ENCODE data around the gene AGR3.
"Not testable (repeated sequence)": the region's sequence is repeated elsewhere in the genome, so short reads cannot be mapped to it uniquely, and the experiment has no call there.

The AGR3 gene

DNA sequence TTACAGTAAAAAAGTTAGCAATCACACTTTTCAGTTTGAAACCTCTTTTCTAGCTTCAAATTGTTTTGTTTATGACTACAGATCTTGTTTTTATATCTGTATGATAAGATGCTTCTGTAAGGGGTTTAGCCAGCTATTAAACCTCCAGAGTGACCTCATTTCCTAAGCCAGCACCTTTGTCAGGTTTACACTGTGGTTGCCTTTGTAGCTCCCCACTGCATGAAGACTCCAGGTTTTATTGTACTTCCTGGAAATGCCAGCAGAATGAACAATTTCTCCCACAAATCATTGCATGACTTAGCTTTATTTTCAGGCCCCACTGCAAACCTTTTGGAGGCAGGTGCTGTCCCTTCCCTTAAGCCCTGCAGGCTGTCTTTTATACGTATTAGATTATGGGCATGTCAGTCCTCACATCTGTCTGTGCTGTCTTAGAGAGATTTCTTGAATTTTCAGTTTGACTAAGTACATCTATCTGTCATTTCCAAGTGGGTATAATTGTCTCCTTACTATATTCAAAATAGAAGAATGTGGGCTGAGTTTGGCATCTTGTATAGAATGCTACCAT lies 8.2 kb upstream of the AGR3 start:
- no peak for DNase-seq

DNA sequence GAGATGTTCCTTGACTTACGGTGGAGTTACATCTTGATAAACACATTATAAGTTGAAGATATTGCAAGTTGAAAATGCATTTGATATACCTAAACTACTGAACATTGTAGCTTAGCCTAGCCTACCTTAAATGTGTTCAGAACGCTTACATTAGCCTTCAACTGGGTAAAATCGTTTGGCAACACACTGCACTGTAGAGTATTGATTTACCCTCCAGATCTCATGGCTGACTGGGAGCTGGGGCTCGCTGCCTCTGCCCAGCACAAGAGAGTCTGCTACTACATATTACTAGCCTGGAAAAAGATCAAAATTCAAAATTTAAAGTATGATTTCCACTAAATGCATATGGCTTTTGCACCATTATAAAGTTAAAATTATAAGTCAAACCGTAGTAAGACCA lies 7.5 kb upstream of the AGR3 start:
- no peak for DNase-seq

DNA sequence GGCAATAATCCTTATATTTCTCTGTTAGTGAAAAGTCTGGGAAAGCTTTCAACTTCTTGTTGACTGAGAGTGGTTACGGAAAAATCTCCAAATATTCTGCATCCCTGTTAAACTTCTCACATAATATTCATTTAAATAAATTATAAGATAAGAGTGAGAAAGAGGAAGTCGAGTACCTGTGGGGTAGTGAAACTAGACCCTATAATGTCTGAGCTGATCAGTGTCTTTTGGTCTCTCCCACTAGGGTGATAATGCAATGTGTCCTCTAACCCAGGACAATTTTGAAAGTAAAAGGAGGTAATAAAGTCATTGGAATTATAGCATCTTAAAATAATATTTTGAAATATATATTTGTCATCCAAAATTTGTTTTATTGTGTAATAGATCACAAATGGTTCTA lies 2.1 kb upstream of the AGR3 start:
- DNase-seq: no peak

DNA sequence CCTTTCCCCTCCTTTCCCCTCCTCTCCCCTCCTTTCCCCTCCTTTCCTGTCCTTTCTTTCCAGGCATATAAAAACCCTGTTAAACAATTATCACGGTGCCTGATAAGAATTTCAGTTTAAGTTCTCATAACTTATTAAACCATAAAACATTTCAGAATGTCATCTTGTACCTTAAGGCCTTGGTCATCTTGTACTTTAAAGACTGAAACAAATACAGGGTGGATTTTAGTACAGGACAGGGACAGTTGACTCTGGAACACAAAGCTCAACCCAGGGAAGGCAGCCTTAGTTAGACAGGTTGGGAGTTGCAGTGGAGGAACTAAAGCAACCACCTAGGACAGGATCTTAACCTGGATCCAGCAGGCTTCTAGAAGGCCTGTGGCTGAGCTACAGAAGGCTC lies 1.2 kb downstream of the AGR3 start:
- no peak for DNase-seq

DNA sequence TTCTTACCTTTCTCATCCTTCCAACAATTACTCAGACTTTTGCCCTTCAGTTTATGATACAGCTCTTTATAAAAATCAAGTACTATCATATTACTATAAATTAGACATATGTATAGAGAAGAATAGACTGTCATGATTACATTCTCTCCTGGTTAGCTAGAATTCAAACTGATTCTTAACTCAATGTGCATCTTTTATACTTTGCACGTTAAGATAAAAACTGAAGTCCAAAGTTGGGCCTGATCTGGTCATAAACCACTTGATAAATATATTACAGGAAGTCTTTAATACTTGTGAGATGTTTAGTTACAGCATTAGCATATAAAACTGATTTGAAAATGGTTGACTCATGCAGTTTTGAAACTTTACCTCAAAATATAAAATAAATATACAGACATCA lies 2.6 kb downstream of the AGR3 start:
- no peak for DNase-seq

DNA sequence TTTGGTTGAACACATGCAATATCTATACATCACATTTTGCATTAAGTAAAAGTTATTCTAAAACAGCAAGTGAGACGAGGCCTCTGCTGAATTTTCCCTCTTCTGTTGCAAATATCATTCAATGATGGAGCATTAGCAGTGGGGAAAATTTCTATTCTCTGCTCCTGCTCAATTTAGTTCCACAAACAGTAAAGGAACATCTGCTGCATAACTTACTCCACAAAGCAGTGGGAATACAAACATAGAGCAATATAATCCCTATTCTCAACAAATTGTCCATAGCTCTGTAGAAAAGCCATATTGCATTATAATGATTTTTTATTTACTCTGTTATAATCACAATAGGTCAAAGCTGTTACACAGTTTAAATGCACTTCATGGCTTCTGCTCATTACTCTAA lies 5.9 kb downstream of the AGR3 start:
- DNase-seq: no peak

DNA sequence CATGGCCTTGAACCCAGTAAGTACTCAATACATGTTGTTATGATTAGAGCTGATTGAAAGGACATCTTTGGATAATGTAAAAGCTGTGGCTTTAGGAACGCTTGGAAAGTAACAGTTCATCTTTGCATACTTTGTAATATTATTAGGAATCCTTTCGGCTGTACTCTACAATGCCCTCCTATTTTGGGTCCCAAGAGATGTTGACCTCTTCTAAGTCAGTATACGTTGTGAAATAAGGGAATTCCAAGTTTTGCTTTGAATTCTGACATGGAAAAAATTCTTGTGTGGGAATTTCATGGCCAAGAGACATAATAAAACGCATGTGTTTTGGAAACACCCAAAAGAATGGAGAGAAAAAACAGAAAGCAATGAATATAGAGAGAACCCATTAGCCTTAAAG lies 7.7 kb downstream of the AGR3 start:
- no peak for DNase-seq

DNA sequence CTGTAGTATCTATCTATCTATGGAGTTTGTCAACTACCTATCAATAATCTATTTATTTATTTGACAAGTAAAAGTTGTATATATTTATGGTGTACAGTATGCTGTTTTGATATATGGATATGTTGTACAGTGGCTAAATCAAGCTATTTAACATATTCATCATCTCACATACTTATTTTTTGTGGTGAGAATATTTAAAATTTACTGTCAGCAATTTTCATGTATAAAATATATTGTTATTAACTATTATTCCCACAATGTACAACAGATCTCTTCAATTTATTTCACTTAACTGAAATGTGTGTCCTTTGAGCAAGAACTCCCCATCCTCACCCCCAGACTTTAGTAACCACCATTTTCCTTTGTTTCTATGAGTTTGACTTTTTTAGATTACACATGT lies 14.5 kb downstream of the AGR3 start:
- DNase-seq: no peak

DNA sequence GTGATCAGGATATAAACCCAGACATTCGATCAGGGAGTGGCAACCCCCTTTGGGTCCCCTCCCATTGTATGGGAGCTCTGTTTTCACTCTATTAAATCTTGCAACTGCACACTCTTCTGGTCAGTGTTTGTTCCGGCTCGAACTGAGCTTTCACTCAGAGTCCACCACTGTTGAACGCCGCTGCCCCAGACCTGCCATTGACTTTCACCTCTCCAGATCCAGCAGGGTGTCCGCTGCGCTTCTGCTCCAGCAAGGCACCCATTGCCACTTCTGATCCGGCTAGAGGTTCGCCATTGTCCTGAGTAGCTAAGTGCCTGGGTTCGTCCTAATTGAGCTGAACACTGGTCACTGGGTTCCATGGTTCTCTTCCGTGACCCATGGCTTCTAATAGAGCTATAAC lies 28.6 kb downstream of the AGR3 start:
- not testable (repeated sequence) for DNase-seq

DNA sequence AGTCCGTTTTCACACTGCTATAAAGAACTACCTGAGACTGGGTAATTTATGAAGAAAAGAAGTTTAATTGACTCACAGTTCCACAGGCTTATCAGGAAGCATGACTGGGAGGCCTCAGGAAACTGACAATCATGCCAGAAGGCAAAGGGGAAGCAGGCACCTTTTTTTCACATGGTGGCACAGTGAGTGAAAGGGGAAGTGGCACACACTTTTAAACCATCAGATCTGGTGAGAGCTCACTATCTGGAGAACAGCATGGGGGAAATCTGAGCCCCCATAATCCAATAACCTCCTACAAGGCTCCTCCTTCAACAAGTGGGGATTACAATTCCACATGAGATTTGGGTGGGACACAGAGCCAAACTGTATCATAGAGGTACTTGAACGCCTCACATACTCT lies 30.0 kb downstream of the AGR3 start:
- DNase-seq: no peak

DNA sequence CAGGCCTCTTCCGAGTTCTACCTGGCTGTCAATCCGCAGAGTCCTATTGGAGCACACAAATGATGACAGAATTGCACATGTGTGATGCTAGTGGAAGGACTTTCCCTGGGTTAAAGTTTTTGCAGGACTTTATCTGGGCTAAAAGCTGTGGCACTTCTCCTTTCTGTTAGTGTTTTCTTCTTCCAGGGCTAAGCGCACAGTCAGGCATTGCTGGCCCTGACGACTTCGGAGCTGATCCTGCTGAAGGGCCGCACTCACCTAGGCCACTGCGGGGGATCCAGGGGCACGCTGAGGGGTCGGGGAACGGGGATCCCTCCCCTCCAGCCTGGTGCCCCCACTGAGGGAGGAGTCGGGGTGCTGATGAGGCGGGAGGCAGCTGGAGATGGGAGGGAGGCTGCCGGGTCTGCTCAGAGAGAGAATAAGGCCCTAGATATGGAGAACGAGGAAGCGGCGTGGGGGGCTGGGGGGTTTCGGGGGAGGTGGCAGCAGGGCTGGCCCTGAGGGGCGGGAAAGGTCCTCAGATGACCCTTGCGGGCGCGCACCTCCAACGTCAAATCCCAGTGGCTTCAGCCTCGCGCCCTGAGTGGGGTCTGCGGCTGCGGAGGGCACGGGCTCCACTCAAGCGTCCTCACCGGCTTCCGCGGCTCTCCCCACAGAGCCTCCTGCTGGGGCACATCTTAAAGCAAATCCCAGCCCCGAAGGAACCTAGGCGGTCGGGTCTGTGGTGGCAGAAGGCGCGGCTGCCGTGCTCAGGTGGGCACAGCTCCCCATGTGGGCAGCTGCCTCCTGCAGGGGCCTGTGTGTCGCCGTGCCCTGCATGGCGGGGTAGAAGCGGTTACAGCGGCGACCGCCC lies 30.9 kb downstream of the AGR3 start:
- DNase-seq: no peak

DNA sequence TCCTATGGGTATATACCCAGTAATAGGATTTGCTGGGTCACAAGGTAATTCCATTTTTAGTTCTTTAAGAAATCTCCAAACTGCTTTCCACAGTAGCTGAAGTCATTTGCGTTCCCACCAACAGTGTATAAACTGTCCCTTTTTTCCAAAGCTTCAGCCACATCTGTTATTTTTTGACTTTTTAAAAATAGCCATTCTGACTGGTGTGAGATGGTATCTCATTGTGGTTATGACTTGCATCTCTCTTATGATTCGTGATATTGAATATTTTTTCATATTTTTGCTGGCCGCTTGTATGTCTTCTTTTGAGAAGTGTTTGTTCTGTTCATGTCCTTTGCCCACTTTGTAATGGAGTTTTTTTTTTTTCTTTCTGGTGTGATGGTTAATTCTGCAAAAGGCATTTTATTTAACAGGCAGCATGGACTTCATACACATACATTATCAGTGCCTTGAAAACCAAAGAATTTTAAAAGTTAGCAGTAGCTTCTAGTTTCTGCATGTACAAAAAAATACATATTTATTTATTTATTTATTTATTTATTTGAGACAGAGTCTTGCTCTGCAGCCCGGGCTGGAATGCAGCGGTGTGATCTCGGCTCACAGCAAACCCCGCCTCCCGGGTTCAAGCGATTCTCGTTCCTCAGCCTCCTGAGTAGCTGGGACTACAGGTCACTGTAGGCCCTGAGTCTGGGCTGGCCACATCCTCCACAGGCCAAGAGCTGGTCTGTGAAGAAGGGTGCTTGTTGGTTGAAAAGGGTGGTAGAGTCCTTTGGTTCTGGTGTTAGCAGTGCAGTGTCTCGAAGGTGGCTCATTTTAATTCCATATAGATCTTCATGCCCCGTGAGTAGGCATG lies 32.3 kb downstream of the AGR3 start:
- DNase-seq: no peak

DNA sequence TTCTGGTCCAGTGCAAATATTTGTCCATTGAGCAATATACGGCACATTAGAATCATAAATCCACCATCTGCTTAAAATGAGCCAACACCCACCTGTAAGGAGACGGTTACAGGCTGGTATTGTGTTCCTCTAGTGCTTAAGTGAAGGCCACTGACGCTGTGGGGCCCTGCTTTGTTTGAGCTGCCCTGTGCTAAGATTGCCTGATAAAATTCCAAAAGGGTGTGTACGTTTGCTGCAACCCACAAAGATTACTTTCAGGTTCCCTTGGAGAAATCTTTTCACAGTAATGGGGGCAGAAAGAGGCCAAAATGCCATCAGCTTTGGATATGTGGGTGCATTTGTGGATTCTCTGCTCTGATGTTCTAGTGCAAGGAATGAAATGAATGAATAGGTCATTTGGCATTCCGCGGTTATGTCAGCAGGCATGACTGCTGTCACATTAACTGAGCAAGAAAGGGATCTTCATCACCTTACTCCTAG lies 34.4 kb downstream of the AGR3 start:
- DNase-seq: no peak

DNA sequence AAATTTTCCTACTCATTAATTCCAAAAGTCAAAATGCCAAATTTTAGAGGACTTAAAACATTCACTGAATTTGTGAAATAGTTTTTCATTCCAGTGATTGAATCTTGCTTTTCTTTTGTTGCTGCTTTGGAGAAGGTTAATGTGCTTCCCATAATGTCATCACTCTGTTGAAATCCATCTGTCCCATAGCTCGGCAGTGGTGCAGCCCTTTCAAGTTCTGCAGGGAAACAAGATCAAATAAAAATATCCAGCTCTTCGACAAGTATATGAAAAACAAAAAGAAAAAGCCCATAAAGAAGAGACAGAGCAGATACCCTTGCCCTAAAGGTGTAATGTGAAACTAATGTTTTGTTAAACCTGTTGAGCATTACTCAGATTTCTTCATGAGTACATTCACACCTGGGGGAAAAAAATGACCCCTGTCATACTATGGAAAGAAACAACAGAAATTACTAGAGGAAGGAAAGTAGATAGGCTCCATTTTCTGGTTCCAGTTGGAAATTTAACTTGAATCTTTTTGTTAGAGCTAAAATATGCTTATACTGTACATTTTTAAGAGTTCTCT lies 35.1 kb downstream of the AGR3 start:
- no peak for DNase-seq

DNA sequence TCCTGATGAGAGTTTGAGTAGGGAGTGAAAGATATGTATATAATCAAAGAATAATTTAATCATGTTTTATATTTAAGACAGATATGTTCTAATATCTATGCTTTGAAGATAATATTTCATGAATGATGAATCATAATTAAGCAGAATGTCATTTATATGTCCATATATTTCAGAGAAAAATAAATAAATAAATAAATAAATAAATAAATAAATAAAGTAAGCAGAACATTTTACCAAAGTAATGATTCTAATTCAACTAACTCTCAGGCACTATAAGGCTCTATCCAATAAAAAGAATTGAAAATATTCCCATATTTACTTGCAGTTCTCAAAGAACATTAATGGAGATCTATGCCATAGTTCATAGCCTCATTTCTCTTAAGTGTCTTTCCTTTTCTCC lies 36.0 kb downstream of the AGR3 start:
- DNase-seq: no peak

DNA sequence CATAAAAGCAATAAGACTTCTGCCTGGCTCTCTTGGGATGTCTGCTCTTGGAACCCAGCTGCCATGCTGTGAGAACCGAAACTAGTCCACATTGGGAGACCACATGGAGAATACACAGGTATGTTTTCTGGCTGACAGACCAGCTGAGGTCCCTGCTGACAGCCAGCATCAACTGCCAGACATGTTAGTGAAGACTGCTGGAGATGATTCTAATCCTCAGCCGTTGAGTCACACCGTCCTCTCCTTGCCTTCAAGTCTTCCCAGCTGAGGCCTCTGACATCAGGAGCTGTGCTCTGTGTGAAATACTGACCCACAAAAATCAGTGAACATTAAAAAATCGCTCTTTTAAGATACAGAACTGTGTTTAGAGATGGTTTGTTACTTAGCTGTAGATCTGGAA lies 40.1 kb downstream of the AGR3 start:
- DNase-seq: no peak

DNA sequence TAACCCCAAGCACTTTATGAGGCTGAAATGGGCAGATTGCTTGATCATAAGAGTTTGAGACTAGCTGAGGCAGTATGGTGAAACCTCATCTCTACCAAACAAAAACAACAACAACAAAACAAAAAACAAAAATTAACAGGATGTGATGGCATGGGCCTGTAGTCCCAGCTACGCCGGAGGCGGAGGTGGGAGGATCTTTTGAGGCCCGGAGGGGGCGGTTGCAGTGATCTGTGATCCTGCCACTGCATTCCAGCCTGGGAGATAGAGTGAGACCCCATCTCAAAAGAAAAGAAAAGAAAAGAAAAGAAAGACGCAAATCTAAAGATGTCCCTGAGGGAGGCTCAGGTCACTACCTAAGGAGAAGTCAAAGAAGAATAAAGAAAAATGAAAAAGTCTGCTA lies 41.7 kb downstream of the AGR3 start:
- DNase-seq: no peak

DNA sequence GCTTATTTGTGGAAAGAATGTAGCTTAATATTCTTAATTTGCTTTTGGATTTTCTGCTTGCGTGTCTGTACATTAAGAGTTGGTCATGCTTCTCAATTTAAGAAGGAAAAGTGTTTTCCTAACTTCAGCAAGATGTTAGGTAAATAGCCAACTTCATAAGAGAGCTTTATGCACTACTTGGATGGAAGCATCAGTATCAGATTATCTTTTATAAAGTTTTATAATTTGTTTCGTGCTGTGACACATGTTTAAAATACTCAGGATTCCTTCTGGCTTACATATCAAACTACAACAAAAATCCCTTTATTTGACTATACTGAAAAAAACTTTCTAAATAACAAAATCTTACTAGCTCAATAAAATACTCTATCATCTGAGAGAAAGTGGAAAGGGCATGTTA lies 42.1 kb downstream of the AGR3 start:
- no peak for DNase-seq

DNA sequence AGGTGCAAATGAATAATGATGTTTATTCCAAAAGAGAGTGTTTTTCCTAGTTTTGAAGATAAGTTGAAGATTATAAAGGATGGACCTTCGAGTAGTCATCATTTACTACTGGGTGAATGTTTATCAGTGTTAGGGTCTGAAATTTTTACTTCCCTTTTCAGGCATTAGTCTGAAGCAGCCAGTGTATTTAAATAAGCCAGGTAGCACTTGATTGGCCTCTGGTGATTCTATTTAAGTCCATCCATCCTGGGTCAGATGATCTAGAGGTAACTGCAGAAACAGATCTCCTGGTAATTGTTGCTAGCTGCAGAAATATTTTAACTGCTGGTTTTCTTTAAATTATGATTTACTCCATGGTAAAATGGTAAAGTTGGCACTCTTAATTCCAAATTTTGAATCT lies 42.9 kb downstream of the AGR3 start:
- DNase-seq: no peak

DNA sequence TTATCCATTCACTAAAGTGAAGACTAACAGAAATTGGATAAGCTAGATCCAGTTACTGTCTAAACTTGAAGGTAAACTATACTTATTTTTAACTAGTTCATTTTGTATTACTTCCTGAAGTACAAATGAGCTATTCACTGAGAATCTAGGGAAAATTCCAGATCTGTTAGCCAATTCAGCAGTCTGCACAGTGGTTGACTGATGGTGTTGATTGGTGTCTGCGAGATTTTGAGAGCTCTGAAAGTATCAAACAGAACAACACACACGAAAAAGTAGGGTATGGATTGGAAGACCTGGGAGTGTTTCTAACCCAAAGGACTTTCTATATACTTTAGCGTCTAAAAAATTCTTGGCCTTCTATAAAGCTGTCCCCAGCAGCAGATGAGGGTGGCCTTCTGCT lies 43.4 kb downstream of the AGR3 start:
- DNase-seq: no peak

DNA sequence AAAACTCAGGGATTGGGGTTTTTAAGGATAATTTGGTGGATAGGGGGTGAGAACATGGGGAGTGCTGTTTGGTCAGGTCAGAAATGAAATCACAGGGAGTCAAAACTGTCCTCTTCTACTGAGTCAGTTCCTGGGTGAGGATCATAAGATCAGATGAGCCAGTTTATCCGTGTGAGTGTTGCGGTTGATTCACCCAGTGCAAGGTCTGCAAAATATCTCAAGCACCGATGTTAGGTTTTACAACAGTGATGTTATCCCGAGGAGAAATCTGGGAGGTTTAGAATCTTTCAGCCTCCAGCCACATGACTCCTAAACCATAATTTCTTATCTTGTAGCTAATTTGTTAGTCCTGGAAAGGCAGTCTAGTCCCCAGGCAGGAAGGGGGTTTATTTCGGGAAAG lies 45.3 kb downstream of the AGR3 start:
- no peak for DNase-seq

DNA sequence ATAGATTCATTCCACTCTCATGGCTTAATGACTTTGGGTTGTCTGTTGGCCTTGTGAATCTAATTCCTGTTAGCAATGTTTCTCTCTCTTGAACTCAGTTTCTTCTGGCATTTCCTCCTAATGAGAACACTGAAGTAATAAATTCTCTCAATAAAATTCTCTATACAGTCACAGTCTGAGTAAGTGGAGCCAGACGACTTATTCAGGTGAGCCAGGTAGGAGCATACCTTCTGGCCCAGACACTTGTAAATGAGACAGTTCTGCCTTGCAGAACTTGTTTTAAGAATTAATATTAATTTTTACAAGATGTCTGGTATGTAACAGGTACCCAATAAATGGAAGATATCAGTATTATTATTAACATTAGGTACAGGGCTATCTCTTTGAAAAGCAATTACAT lies 48.4 kb downstream of the AGR3 start:
- DNase-seq: no peak

DNA sequence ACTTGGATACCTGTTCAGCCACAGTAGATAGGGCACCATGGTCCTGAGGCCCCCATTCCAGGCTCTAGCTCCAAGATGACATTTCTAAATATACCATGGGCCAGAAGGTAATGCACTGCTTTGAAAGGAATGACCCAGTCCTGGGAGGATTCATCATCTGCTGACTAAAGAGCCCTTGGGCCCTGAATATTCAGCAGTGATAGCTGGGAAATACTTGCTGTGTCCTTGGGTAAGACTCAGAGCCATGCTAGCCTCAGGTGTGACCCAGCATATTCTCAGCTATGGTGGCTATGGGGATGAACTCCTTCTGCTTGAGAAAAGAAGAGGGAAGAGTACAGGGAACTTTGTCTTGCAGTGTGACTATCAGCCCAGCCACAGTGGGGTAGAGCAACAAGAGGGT lies 55.7 kb downstream of the AGR3 start:
- DNase-seq: no peak

DNA sequence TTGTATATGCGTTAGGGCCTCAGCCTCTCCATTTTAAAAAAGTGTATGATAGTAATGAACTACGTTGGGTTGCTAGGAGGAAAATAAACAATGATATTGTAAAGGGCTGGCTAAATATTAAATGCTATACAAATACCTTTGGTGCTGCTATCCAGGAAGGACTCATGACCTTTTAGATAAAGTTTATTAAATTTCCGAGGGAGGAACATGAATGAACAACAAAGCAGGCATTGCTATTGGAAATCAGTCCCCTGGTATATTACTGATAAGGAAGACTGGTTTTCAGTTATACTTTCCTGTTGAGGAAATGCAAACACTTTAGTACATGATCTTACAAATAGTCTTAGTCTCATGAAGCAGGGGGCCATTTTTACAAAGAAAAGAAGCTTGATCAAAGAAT lies 59.8 kb downstream of the AGR3 start:
- DNase-seq: no peak

All from stimulated activated CD4-positive, alpha-beta T cell treated with anti-CD3 and anti-CD28 coated beads, Interleukin-1b, Interleukin-23, amount 100 ng/mL, for 48 hours (primary cell).